ENCODE measurements around the gene IQSEC1. TPM values are rescaled to one million over a fixed set of nuclear protein-coding genes. Genes with fewer than 3 reads are reported as not detected.
A peak's percentile ranks its signal among the peaks of the same experiment; 100 is the strongest.

IQSEC1 gene
- total and polyA plus RNA-seq, 4 experiments from 2014 or later: 11.9 to 82.0 (median 62.3) TPM

DNA sequence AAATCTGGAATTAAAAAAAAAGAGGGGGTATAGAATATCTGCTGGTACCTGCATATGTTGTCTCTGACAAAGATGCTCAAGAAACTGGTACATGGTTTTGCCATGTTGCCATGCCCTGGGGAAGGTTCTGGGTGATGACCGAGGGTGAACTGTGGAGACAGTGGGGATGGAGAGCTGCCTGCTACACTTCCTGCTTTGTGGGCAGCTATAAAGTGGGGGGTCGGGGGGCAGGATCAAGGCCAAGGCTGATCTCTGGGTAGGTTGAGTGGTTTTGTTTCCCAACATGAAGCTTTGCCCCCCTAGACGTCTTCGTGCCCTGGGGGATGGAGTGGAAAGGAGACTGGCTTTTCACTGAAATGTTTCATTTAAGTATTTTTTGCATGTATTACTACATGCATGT lies 74.6 kb downstream of the IQSEC1 start:
- ChIA-PET POLR2A (ENCODE audit: partially characterized antibody) (interaction anchor here (3.5 to 4.9 kb wide), 2 partner anchors 10 to 14 kb away, joined by 9 to 74 read pairs; no protein-coding TSS in a partner anchor), CTCF (ENCODE audit: partially characterized antibody) (interaction anchor here (1.3 to 12.5 kb wide), 3 partner anchors 9 to 157 kb away, joined by 3 to 170 read pairs (median 5); partner anchors contain the start of gene RPL32)
- peak overlapping the region in 2 of 8 donors; percentile 8 to 31 for H3K4me3 Mint-ChIP-seq
- no peaks in the 10 kb centered on the region for H3K9me3 Mint-ChIP-seq
- H3K36me3 Mint-ChIP-seq: peaks cover 37 to 69% of the 10 kb centered on the region in 2 donors
- no peaks in the 10 kb centered on the region for H3K27me3 ChIP-seq (ENCODE audit: insufficient read depth, low read length)
- H3K4me1 Mint-ChIP-seq: peaks cover 42 to 83% (median 62%) of the 10 kb centered on the region in 4 donors
- no peaks in the 10 kb centered on the region for H3K9me3 ChIP-seq (ENCODE audit: control insufficient read depth in 1 of 2, low read length in 2 of 2)
- no peak overlapping the region for H3K27ac ChIP-seq (ENCODE audit: low read depth, low read length)
- H3K27ac Mint-ChIP-seq: peak overlapping the region in 6 of 7 donors; percentile 8 to 92 (median 72)
- peaks cover 64% of the 10 kb centered on the region for H3K4me1 ChIP-seq (ENCODE audit: insufficient read depth, low read length)
- no peaks in the 10 kb centered on the region for H3K27me3 Mint-ChIP-seq
- DNase-seq: peak in 1 of 5 donors; percentile 13
- intact Hi-C loops (cut with micrococcal nuclease): no loop called here
- no peak overlapping the region for H3K4me3 ChIP-seq (ENCODE audit: low read length in 2 of 2)
- H3K36me3 ChIP-seq (ENCODE audit: insufficient read depth, low read length): peaks cover 12% of the 10 kb centered on the region

DNA sequence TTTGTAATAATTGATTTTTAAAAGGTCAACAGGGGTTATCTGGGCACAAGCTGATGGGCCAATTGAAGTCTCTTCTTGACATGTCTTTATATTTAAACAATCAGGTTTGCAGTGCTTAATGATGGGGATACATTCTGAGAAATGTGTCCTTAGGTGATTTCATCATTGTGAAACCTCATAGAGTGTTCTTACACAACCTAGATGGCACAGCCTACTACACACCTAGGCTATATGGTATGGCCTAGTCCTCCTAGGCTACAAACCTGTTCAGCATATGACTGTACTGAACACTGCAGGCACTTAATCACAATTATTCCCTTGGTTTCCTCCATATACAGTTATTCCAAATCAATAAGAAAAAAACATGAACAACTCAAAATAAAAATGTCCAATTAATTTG lies 75.8 kb downstream of the IQSEC1 start:
- CTCF ChIA-PET (ENCODE audit: partially characterized antibody): interaction anchor here (1.0 to 12.5 kb wide), 3 partner anchors 13 to 94 kb away, joined by 3 to 170 read pairs (median 6); no protein-coding TSS in a partner anchor

DNA sequence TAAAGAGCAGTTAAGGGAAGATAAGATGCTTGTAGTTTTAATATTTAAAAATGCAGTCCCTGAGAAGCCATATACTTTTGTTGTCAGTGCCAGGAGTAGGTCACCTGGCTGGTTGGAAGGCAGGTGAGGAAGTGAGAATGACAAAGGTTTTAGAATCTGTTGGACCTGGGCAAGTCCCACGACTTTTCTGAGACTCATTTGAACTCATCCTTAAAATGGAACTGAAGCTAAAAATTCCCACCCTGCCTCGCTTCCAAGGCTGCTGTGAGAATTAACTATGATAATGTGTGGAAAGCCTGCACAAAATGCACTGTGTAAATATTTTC lies 77.1 kb downstream of the IQSEC1 start:
- DNase-seq: no peak
- Mint-ChIP-seq H3K4me1 (peaks cover 29 to 78% (median 53%) of the 10 kb centered on the region in 4 donors), H3K27me3 (no peaks in the 10 kb centered on the region), H3K4me3 (peak overlapping the region in 3 of 8 donors; percentile 12 to 51 (median 41)), H3K36me3 (peaks cover 35 to 50% of the 10 kb centered on the region in 2 donors), H3K27ac (peak overlapping the region in 6 of 7 donors; percentile 36 to 97 (median 84)), H3K9me3 (no peaks in the 10 kb centered on the region)
- ChIA-PET POLR2A (ENCODE audit: partially characterized antibody) (interaction anchor here (1.8 to 6.7 kb wide), 3 partner anchors 14 to 33 kb away, joined by 3 to 171 read pairs (median 6); no protein-coding TSS in a partner anchor), CTCF (ENCODE audit: partially characterized antibody) (interaction anchor here (0.7 to 12.5 kb wide), 7 partner anchors 12 to 662 kb away, joined by 3 to 170 read pairs (median 3); no protein-coding TSS in a partner anchor)
- intact Hi-C loops (cut with micrococcal nuclease): no loop called here
- no peak overlapping the region for H3K4me3 ChIP-seq (ENCODE audit: low read length in 2 of 2)
- H3K9me3 ChIP-seq (ENCODE audit: control insufficient read depth in 1 of 2, low read length in 2 of 2): no peaks in the 10 kb centered on the region
- peaks cover 60% of the 10 kb centered on the region for H3K4me1 ChIP-seq (ENCODE audit: insufficient read depth, low read length)
- no peak overlapping the region for H3K27ac ChIP-seq (ENCODE audit: low read depth, low read length)
- H3K27me3 ChIP-seq (ENCODE audit: insufficient read depth, low read length): no peaks in the 10 kb centered on the region
- peaks cover 5% of the 10 kb centered on the region for H3K36me3 ChIP-seq (ENCODE audit: insufficient read depth, low read length)

More for the DNA sequence above, 75.8 kb downstream of the IQSEC1 start:
- H3K27me3 Mint-ChIP-seq: no peaks in the 10 kb centered on the region
- no peak overlapping the region for H3K4me3 ChIP-seq (ENCODE audit: low read length in 2 of 2)
- no peak overlapping the region for H3K27ac ChIP-seq (ENCODE audit: low read depth, low read length)
- POLR2A ChIA-PET (ENCODE audit: partially characterized antibody): interaction anchor here (1.2 to 6.7 kb wide), 2 partner anchors 12 to 16 kb away, joined by 3 to 171 read pairs; no protein-coding TSS in a partner anchor
- H3K4me3 Mint-ChIP-seq: peak overlapping the region in 1 of 8 donors; percentile 31
- no peaks in the 10 kb centered on the region for H3K27me3 ChIP-seq (ENCODE audit: insufficient read depth, low read length)
- H3K36me3 ChIP-seq (ENCODE audit: insufficient read depth, low read length): peaks cover 12% of the 10 kb centered on the region
- peaks cover 37 to 59% of the 10 kb centered on the region in 2 donors for H3K36me3 Mint-ChIP-seq
- no peaks in the 10 kb centered on the region for H3K9me3 Mint-ChIP-seq
- H3K4me1 Mint-ChIP-seq: peaks cover 32 to 78% (median 53%) of the 10 kb centered on the region in 4 donors
- intact Hi-C loops (cut with micrococcal nuclease): no loop called here
- H3K9me3 ChIP-seq (ENCODE audit: control insufficient read depth in 1 of 2, low read length in 2 of 2): no peaks in the 10 kb centered on the region
- H3K27ac Mint-ChIP-seq: peak overlapping the region in 6 of 7 donors; percentile 19 to 92 (median 80)
- peaks cover 60% of the 10 kb centered on the region for H3K4me1 ChIP-seq (ENCODE audit: insufficient read depth, low read length)
- no peak for DNase-seq

DNA sequence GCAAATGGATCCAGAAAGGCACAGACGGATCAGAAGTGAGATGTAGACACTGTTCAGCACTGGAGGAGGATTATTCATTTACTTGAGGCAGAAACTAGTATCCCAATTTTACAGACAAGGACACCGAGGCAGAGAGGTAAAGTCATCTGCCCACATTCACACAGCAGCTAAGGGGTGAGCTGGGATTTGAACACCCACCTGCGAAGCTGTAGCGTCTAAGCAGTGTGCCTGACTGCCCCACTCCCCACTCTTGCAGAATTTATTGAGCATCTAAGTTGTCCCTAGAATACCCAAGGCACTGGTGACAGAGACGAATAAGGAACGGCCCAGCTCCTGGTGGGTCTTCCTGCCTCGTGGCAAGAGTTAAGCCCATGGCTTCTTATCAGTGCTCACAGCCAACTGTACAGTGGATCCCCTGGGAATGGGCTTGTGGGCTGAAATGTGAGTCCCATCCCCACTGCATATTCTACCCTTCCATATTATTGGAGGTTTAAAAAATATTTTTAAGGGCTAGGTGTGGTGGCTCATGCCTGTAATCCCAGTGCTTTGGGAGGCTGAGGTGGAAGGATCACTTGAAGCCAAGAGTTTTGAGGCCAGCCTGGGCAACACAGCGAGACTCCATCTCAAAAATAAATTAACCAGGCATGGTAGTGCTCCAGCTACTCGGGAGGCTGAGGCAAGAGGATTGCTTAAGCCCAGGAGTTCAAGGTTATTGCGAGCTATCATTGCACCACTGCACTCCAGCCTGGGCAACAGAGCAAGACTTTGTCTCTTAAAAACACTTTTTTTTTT lies 77.6 kb downstream of the IQSEC1 start:
- peaks cover 2% of the 10 kb centered on the region for H3K36me3 ChIP-seq (ENCODE audit: insufficient read depth, low read length)
- POLR2A ChIA-PET (ENCODE audit: partially characterized antibody): interaction anchor here (0.6 to 6.7 kb wide), 12 partner anchors 12 to 96 kb away, joined by 3 to 171 read pairs (median 3); no protein-coding TSS in a partner anchor
- H3K9me3 ChIP-seq (ENCODE audit: control insufficient read depth in 1 of 2, low read length in 2 of 2): no peaks in the 10 kb centered on the region
- H3K27me3 ChIP-seq (ENCODE audit: insufficient read depth, low read length): no peaks in the 10 kb centered on the region
- H3K4me1 ChIP-seq (ENCODE audit: insufficient read depth, low read length): peaks cover 62% of the 10 kb centered on the region
- Mint-ChIP-seq H3K4me1 (peaks cover 32 to 82% (median 56%) of the 10 kb centered on the region in 4 donors), H3K27me3 (no peaks in the 10 kb centered on the region), H3K9me3 (no peaks in the 10 kb centered on the region), H3K36me3 (peaks cover 34 to 52% of the 10 kb centered on the region in 2 donors), H3K27ac (peak overlapping the region; percentile 92 to 97 (median 96)), H3K4me3 (peak overlapping the region; percentile 64 to 97 (median 93))
- H3K4me3 ChIP-seq (ENCODE audit: low read length in 2 of 2): peak overlapping the region in 1 of 2 donors; percentile 84
- intact Hi-C loops (cut with micrococcal nuclease): loop anchor here (1.0 to 2.0 kb wide), 3 partner anchors 11 to 127 kb away; no protein-coding TSS in a partner anchor
- peak overlapping the region; percentile 69 for H3K27ac ChIP-seq (ENCODE audit: low read depth, low read length)
- CTCF ChIA-PET (ENCODE audit: partially characterized antibody): interaction anchor here (0.7 to 12.5 kb wide), 14 partner anchors 12 to 662 kb away, joined by 3 to 170 read pairs (median 4); no protein-coding TSS in a partner anchor
- DNase-seq: no peak

DNA sequence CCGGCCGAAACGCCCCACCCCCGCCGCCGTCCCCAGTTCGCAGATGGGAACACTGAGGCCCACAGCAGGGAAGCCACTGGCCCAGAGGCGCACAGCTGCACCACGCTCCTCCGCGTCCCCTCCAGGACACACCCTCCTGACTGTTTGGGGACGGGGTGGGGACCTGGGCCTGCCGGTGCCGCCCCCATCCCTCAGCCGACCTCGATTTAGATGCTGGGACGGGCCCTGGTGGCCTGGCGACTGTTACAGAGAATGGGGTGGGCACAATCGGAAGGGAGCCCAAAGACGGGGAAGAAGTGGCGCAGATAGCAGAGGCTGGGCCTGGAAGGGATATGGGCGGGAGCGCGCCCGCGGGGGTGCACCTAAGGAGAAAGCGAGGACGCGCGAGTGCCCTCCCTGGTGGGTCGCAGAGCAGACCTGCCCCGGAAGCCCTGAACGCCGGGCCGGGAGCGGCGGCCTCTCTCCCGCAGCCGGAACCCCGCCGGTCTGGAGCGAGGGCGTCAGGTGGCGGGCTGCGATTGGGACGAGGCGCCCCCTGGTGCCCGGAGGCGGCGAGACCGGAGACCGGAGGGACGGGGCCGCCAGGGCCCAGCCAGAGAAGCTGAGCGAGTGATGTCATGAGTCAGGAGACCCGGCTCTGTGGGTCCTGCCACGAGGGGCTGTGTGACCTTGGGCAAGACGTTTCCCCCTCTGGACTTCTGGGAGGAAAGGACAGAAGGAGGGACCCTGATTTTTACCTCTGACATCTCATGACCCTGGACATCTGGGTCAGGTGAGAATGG lies 78.4 kb downstream of the IQSEC1 start:
- H3K36me3 ChIP-seq (ENCODE audit: insufficient read depth, low read length): no peaks in the 10 kb centered on the region
- peak overlapping the region; percentile 69 for H3K27ac ChIP-seq (ENCODE audit: low read depth, low read length)
- Mint-ChIP-seq H3K9me3 (no peaks in the 10 kb centered on the region), H3K27ac (peak overlapping the region; percentile 92 to 97 (median 96)), H3K27me3 (no peaks in the 10 kb centered on the region), H3K36me3 (peaks cover 27 to 47% of the 10 kb centered on the region in 2 donors), H3K4me1 (peaks cover 30 to 82% (median 58%) of the 10 kb centered on the region in 4 donors), H3K4me3 (peak overlapping the region; percentile 91 to 97 (median 94))
- intact Hi-C loops (cut with micrococcal nuclease): loop anchor here (1.0 to 2.0 kb wide), 5 partner anchors 10 to 126 kb away; no protein-coding TSS in a partner anchor
- peak overlapping the region; percentile 54 to 84 for H3K4me3 ChIP-seq (ENCODE audit: low read length in 2 of 2)
- H3K27me3 ChIP-seq (ENCODE audit: insufficient read depth, low read length): no peaks in the 10 kb centered on the region
- peak; percentile 84 to 87 (median 85) for DNase-seq
- H3K9me3 ChIP-seq (ENCODE audit: control insufficient read depth in 1 of 2, low read length in 2 of 2): no peaks in the 10 kb centered on the region
- ChIA-PET POLR2A (ENCODE audit: partially characterized antibody) (interaction anchor here (0.6 to 6.7 kb wide), 13 partner anchors 11 to 97 kb away, joined by 3 to 171 read pairs (median 3); no protein-coding TSS in a partner anchor), CTCF (ENCODE audit: partially characterized antibody) (interaction anchor here (0.7 to 12.5 kb wide), 12 partner anchors 11 to 185 kb away, joined by 3 to 170 read pairs (median 4); no protein-coding TSS in a partner anchor)
- H3K4me1 ChIP-seq (ENCODE audit: insufficient read depth, low read length): peaks cover 62% of the 10 kb centered on the region

DNA sequence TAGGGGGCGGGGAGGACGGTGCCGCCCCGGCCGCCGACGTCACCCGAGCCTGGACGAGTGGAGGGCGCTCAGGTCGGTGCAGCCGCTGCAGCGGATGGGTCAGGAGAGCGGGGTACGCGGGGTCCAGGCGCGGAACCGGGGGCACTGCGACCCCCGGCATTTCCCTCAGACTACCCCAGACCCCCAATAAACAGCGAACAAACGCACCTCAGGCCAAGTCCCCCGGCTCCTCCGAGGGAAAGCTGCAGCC lies 78.9 kb downstream of the IQSEC1 start:
- peaks cover 62% of the 10 kb centered on the region for H3K4me1 ChIP-seq (ENCODE audit: insufficient read depth, low read length)
- intact Hi-C loops (cut with micrococcal nuclease): loop anchor here (1.0 to 2.0 kb wide), 3 partner anchors 22 to 125 kb away; no protein-coding TSS in a partner anchor
- H3K27me3 Mint-ChIP-seq: no peaks in the 10 kb centered on the region
- CTCF ChIA-PET (ENCODE audit: partially characterized antibody): interaction anchor here (1.1 to 12.5 kb wide), 4 partner anchors 13 to 55 kb away, joined by 3 to 170 read pairs (median 7); no protein-coding TSS in a partner anchor
- no peaks in the 10 kb centered on the region for H3K36me3 ChIP-seq (ENCODE audit: insufficient read depth, low read length)
- DNase-seq: no peak
- peaks cover 25 to 42% of the 10 kb centered on the region in 2 donors for H3K36me3 Mint-ChIP-seq
- H3K27me3 ChIP-seq (ENCODE audit: insufficient read depth, low read length): no peaks in the 10 kb centered on the region
- POLR2A ChIA-PET (ENCODE audit: partially characterized antibody): interaction anchor here (0.7 to 6.7 kb wide), 9 partner anchors 11 to 46 kb away, joined by 3 to 171 read pairs (median 3); no protein-coding TSS in a partner anchor
- no peaks in the 10 kb centered on the region for H3K9me3 Mint-ChIP-seq
- no peaks in the 10 kb centered on the region for H3K9me3 ChIP-seq (ENCODE audit: control insufficient read depth in 1 of 2, low read length in 2 of 2)
- H3K4me3 Mint-ChIP-seq: peak overlapping the region; percentile 91 to 97 (median 94)
- peak overlapping the region in 3 of 7 donors; percentile 10 to 97 (median 92) for H3K27ac Mint-ChIP-seq
- peak overlapping the region; percentile 69 for H3K27ac ChIP-seq (ENCODE audit: low read depth, low read length)
- peaks cover 31 to 82% (median 56%) of the 10 kb centered on the region in 4 donors for H3K4me1 Mint-ChIP-seq
- H3K4me3 ChIP-seq (ENCODE audit: low read length in 2 of 2): peak overlapping the region in 1 of 2 donors; percentile 84

Measured in CD4-positive, alpha-beta memory T cell (primary cell).